Naive thymus-derived CD4-positive, alpha-beta T cell (primary cell): Measurements from ENCODE around the gene HSDL1. TPM values are rescaled to one million over a fixed set of nuclear protein-coding genes. Genes with fewer than 3 reads are reported as not detected.

Experiments
- ATAC-seq: fragments of 150-1000 bp; cut with Tn5 transposase; 2 replicates; pipeline ENCODE4 v1.10.0; 2021; ENCODE audit warnings: mild to moderate bottlenecking, moderate library complexity
- CTCF ChIA-PET: fragments of 350-600 bp; sonication (Branson Sonifier 250); formaldehyde crosslinking; loops from one replicate; lab custom pipeline; 2021; ENCODE audit warnings: antibody characterized with exemption; lab: Charles Lee
- POLR2A ChIA-PET: fragments of 350-600 bp; sonication (Branson Sonifier 250); formaldehyde crosslinking; loops from one replicate; lab custom pipeline; 2021; ENCODE audit warnings: antibody characterized with exemption, inconsistent platforms; lab: Charles Lee
- DNase-seq, 9 donors: peaks; one replicate each; pipeline versions ENCODE4 v3.0.0 to v3.0.0-alpha.2; 2020 to 2022; ENCODE audit warnings: mixed read lengths in 1 of 9
- H3K27ac ChIP-seq: one replicate; pipeline ENCODE4 v1.7.0; 2013; ENCODE audit warnings: mild to moderate bottlenecking, low read depth, low read length, moderate library complexity
- H3K27me3 ChIP-seq, 2 donors: one replicate each; pipeline ENCODE4 v1.7.0; 2013; ENCODE audit warnings: low read length in 2 of 2, mild to moderate bottlenecking in 2 of 2, moderate library complexity in 2 of 2; ENCODE audit not compliant: control insufficient read depth in 2 of 2, insufficient read depth in 2 of 2
- H3K36me3 ChIP-seq, 3 experiments: 1 replicate in 2 of 3; 2 replicates in 1 of 3; pipeline ENCODE4 v1.7.0; 2013; ENCODE audit warnings: low read length in 3 of 3, mild to moderate bottlenecking in 3 of 3, moderate library complexity in 1 of 3; ENCODE audit not compliant: insufficient read depth in 3 of 3, control insufficient read depth in 2 of 3
- H3K4me1 ChIP-seq, 2 donors: one replicate each; pipeline ENCODE4 v1.7.0; 2013; ENCODE audit warnings: low read length in 2 of 2, mild to moderate bottlenecking in 2 of 2, moderate library complexity in 1 of 2; ENCODE audit not compliant: control insufficient read depth in 2 of 2, insufficient read depth in 2 of 2
- H3K4me3 ChIP-seq: 2 replicates; pipeline ENCODE4 v1.7.0; 2013; ENCODE audit warnings: mild to moderate bottlenecking, low read length
- H3K9me3 ChIP-seq, 3 experiments: 1 replicate in 2 of 3; 2 replicates in 1 of 3; pipeline ENCODE4 v1.7.0; 2013; ENCODE audit warnings: low read length in 3 of 3; ENCODE audit not compliant: control insufficient read depth in 2 of 3
- H3K27ac Mint-ChIP-seq, 9 donors: one replicate each; pipeline ENCODE4 v1.8.0; 2020 to 2022; ENCODE audit warnings: mixed read lengths in 9 of 9, mild to moderate bottlenecking in 8 of 9, moderate library complexity in 5 of 9, inconsistent platforms in 2 of 9
- H3K27me3 Mint-ChIP-seq, 5 donors: one replicate each; pipeline ENCODE4 v1.8.0; 2021 to 2022; ENCODE audit warnings: mixed read lengths in 5 of 5, mild to moderate bottlenecking in 1 of 5
- H3K36me3 Mint-ChIP-seq, 5 donors: one replicate each; pipeline ENCODE4 v1.8.0; 2020 to 2022; ENCODE audit warnings: mixed read lengths in 5 of 5, mild to moderate bottlenecking in 3 of 5, inconsistent platforms in 1 of 5
- H3K4me1 Mint-ChIP-seq, 7 donors: one replicate each; pipeline ENCODE4 v1.8.0; 2020 to 2022; ENCODE audit warnings: mixed read lengths in 7 of 7, mild to moderate bottlenecking in 3 of 7, inconsistent platforms in 1 of 7
- H3K4me3 Mint-ChIP-seq, 10 donors: one replicate each; pipeline ENCODE4 v1.8.0; 2020 to 2022; ENCODE audit warnings: mild to moderate bottlenecking in 10 of 10, mixed read lengths in 10 of 10, moderate library complexity in 6 of 10, inconsistent platforms in 2 of 10
- H3K9me3 Mint-ChIP-seq, 11 donors: one replicate each; pipeline ENCODE4 v1.8.0; 2020 to 2022; ENCODE audit warnings: mixed read lengths in 11 of 11, mild to moderate bottlenecking in 4 of 11, inconsistent platforms in 1 of 11, moderate library complexity in 1 of 11
- intact Hi-C, 2 donors: fragments of 100-400 bp; cut with micrococcal nuclease; formaldehyde crosslinking; loops; one replicate each; pipeline ENCODE4 v1.15.1; 2023
- polyA plus RNA-seq, 2 donors: library from polyadenylated mRNA; unstranded; fragments of 300-500 nt; fragmentation: Illumina TruSeq; gene quantifications; one replicate each; pipeline ENCODE4 v1.2.3, GENCODE V29; 2021
- total RNA-seq, 6 experiments: library from RNA in 5 of 6; stranded (reverse) in 5 of 6; gene quantifications; 1 replicate in 5 of 6; 2 replicates in 1 of 6; pipeline ENCODE4 v1.2.3 and lab custom pipeline; 2021 to 2026

HSDL1 gene
- total and polyA plus RNA-seq, 7 experiments from 2014 or later = 10.1 to 26.6 (median 13.6) TPM

DNA sequence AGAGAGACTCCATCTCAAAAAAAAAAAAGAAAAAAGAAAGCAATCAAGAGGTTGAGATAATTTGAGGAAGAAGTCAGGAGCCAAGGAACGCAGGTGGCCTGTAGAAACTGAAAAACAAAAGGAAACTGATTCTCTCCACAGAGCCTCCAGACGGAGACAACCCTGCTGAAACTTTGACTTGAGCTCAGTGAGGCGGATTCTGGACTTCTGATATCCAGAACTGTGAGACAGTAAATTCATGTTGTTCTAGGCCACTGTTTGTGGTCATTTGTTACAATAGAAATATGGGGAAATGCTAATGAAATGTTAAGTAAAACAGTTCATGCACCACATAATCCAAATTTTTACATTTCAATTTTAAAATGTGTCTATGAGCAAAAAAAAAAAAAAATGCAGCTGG is 33.5 kb downstream of the HSDL1 start:
- H3K4me3 ChIP-seq = no peak overlapping the region
- Mint-ChIP-seq H3K4me1 (peaks cover 20 to 77% (median 63%) of the 10 kb centered on the region in 7 donors), H3K27me3 (no peaks in the 10 kb centered on the region), H3K27ac (peak overlapping the region in 1 of 9 donors; percentile 67), H3K9me3 (no peaks in the 10 kb centered on the region), H3K36me3 (peaks cover 0 to 25% (median 3%) of the 10 kb centered on the region in 5 donors), H3K4me3 (peak overlapping the region in 3 of 10 donors; percentile 32 to 56 (median 32))
- no peaks in the 10 kb centered on the region for H3K9me3 ChIP-seq
- H3K27me3 ChIP-seq = no peaks in the 10 kb centered on the region
- DNase-seq (no peak), ATAC-seq (no peak)
- ChIA-PET POLR2A (no interaction called here), CTCF (no interaction called here)
- H3K4me1 ChIP-seq = peaks cover 12 to 14% of the 10 kb centered on the region in 2 donors
- intact Hi-C loops = loop anchor here in 1 of 2 donors (10.0 kb wide), 1 partner anchor 393 kb away; the partner anchor contains the start of gene MEAK7
- H3K36me3 ChIP-seq = peaks cover 0 to 19% (median 10%) of the 10 kb centered on the region in 3 experiments
- H3K27ac ChIP-seq = no peak overlapping the region

DNA sequence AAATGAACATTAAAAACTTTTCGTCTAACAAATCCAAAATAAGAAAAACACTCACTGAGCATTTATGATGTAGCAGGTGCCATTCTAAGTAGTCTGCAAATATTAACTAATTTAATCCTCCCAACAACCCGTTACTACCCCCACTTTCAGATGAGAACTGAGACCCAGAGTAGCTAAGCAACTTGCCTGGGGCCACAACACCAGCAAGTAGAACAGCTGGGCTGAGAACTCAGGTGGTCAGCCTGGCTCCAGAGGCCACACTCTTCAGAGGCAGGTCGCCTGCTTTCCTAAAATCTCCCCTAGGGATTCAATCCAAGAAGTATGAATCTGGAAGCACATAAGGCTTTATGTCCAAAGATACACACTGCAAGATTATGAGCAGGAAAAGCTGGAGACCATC is 34.5 kb downstream of the HSDL1 start:
- POLR2A ChIA-PET = interaction anchor here (0.7 kb wide), 1 partner anchor 11 kb away, joined by 3 read pairs; no protein-coding TSS in a partner anchor
- Histone ChIP-seq H3K27ac (no peak overlapping the region), H3K4me3 (no peak overlapping the region), H3K36me3 (peaks cover 0 to 23% (median 10%) of the 10 kb centered on the region in 3 experiments), H3K9me3 (no peaks in the 10 kb centered on the region), H3K4me1 (peaks cover 7 to 9% of the 10 kb centered on the region in 2 donors), H3K27me3 (no peaks in the 10 kb centered on the region)
- ATAC-seq (no peak), DNase-seq (no peak)
- H3K4me1 Mint-ChIP-seq = peaks cover 22 to 79% (median 68%) of the 10 kb centered on the region in 7 donors
- H3K36me3 Mint-ChIP-seq = peaks cover 0 to 29% (median 4%) of the 10 kb centered on the region in 5 donors
- intact Hi-C loops = loop anchor here in 1 of 2 donors (10.0 kb wide), 1 partner anchor 394 kb away; the partner anchor contains the start of gene MEAK7
- H3K27ac Mint-ChIP-seq = peak overlapping the region in 1 of 9 donors; percentile 31
- CTCF ChIA-PET = no interaction called here
- no peaks in the 10 kb centered on the region for H3K27me3 Mint-ChIP-seq
- H3K4me3 Mint-ChIP-seq = peak overlapping the region in 5 of 10 donors; percentile 32 to 56 (median 32)
- no peaks in the 10 kb centered on the region for H3K9me3 Mint-ChIP-seq

DNA sequence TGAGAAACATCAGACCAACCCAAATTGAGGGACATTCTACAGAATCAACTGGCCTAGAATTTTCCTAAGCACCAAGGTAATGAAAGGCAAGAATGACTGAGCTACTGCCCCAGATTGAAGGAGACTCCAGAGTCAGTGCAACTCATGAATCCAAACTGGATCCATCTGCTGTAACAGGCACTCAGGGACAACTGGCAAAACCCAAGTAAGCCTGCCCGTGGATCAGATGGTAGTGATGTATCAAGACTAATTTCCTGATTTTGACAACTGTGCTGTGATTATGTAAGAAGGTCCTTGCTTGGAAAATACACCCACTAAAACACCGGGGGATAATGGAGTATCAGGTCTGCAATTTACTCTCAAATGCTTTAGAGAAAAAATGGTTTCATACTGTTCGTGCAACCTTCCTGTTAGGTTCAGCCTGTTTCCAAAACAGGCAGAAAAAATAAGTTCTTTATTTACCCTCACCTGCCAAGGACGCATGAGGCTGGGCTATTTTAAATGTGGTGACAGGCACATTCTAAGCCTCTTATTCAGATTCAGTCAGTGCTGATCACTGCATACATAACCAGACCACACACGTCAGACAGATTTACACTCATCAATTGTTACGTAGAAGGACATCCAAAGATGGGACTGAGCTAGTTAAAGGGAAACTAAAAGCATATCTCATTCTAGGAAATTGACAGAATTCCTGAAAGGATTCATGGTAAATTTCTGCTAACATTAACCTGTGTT is 35.2 kb downstream of the HSDL1 start:
- CTCF ChIA-PET = no interaction called here
- Histone ChIP-seq H3K4me1 (peaks cover 0 to 3% of the 10 kb centered on the region in 2 donors), H3K36me3 (peaks cover 0 to 28% (median 10%) of the 10 kb centered on the region in 3 experiments), H3K27me3 (no peaks in the 10 kb centered on the region), H3K4me3 (no peak overlapping the region), H3K9me3 (no peaks in the 10 kb centered on the region), H3K27ac (no peak overlapping the region)
- Mint-ChIP-seq H3K4me1 (peaks cover 21 to 77% (median 68%) of the 10 kb centered on the region in 7 donors), H3K4me3 (peak overlapping the region in 4 of 10 donors; percentile 5 to 39 (median 30)), H3K27me3 (no peaks in the 10 kb centered on the region), H3K27ac (peak overlapping the region in 2 of 9 donors; percentile 5 to 43), H3K36me3 (peaks cover 0 to 34% (median 6%) of the 10 kb centered on the region in 5 donors), H3K9me3 (no peaks in the 10 kb centered on the region)
- intact Hi-C loops = loop anchor here in 1 of 2 donors (10.0 kb wide), 1 partner anchor 395 kb away; the partner anchor contains the start of gene MEAK7
- DNase-seq = no peak
- no peak for ATAC-seq
- POLR2A ChIA-PET = interaction anchor here (0.6 kb wide), 1 partner anchor 12 kb away, joined by 4 read pairs; no protein-coding TSS in a partner anchor

DNA sequence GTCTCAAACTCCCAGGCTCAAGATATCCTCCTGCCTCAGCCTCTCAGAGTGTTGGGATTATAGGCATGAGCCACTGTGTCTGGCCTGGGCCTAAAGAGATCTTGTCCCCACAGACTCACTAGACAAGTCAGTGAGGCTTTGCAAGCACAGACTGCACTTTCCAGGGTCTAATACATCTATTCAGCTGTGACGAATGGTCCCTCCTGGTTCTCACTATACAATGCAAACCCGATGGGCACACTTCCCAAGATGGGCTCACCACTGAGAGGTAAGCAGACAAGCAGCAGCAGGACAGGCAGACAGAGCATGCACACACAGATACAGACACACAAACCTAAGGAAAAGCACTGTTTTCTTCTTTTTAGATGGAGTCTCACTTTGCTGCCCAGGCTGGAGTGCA is 37.1 kb downstream of the HSDL1 start:
- no peak overlapping the region for H3K4me3 ChIP-seq
- Mint-ChIP-seq H3K27me3 (no peaks in the 10 kb centered on the region), H3K27ac (no peak overlapping the region), H3K4me3 (peak overlapping the region in 2 of 10 donors; percentile 37 to 63), H3K9me3 (no peaks in the 10 kb centered on the region), H3K36me3 (peaks cover 0 to 34% (median 4%) of the 10 kb centered on the region in 5 donors), H3K4me1 (peaks cover 17 to 80% (median 74%) of the 10 kb centered on the region in 7 donors)
- ATAC-seq (no peak), DNase-seq (no peak)
- CTCF ChIA-PET = no interaction called here
- no peak overlapping the region for H3K27ac ChIP-seq
- no peaks in the 10 kb centered on the region for H3K27me3 ChIP-seq
- peaks cover 0 to 4% of the 10 kb centered on the region in 2 donors for H3K4me1 ChIP-seq
- intact Hi-C loops = no loop called here
- POLR2A ChIA-PET = interaction anchor here (0.6 kb wide), 1 partner anchor 73 kb away, joined by 4 read pairs; no protein-coding TSS in a partner anchor
- peaks cover 0 to 28% (median 10%) of the 10 kb centered on the region in 3 experiments for H3K36me3 ChIP-seq
- no peaks in the 10 kb centered on the region for H3K9me3 ChIP-seq

DNA sequence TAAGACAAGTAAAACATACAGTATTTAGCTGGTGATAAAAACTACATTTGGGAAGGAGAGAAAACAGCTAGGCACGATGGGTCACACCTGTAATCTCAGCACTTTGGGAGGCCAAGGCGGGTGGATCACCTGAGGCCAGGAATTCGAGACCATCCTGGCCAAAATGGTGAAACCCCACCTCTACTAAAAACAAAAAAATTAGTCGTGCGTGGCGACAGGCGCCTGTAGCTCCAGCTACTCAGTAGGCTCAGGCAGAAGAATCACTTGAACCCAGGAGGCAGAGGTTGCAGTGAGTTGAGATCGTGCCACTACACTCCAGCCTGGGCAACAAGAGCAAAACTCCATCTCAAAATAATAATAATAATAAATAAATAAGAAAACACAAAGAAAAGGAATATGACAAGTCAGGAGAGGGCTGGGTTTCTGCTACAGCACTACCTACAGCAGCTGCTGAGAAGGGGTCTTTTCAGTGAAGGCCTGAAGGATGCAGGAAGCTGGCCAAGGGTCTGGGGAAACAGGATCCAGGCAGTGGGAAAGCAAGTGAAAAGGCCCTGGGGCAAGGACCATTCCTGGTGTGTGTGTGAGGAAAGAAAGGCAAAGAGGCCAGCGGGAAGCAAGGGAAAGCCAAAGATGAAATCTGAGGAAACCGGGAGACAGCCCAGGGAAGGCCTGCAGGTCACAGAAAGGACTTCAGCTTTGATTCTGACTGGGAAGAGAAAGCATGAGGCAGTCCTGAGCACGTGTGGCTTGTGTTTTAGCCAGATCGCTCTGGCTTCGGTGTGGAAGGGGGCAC is 38.8 kb downstream of the HSDL1 start:
- ATAC-seq (no peak), DNase-seq (no peak)
- Mint-ChIP-seq H3K4me3 (peak overlapping the region in 4 of 10 donors; percentile 7 to 44 (median 22)), H3K4me1 (peaks cover 21 to 88% (median 81%) of the 10 kb centered on the region in 7 donors), H3K27ac (peak overlapping the region in 5 of 9 donors; percentile 23 to 65 (median 41)), H3K9me3 (no peaks in the 10 kb centered on the region), H3K27me3 (no peaks in the 10 kb centered on the region), H3K36me3 (peaks cover 0 to 39% (median 8%) of the 10 kb centered on the region in 5 donors)
- Histone ChIP-seq H3K4me1 (peaks cover 0 to 4% of the 10 kb centered on the region in 2 donors), H3K27me3 (no peaks in the 10 kb centered on the region), H3K27ac (peak overlapping the region; percentile 9), H3K36me3 (peaks cover 0 to 34% (median 10%) of the 10 kb centered on the region in 3 experiments), H3K9me3 (no peaks in the 10 kb centered on the region), H3K4me3 (no peak overlapping the region)
- intact Hi-C loops = no loop called here
- ChIA-PET POLR2A (interaction anchor here (1.9 kb wide), 1 partner anchor 11 kb away, joined by 6 read pairs; the partner anchor contains the start of gene MBTPS1), CTCF (interaction anchor here (0.5 kb wide), 1 partner anchor 126 kb away, joined by 3 read pairs; no protein-coding TSS in a partner anchor)

DNA sequence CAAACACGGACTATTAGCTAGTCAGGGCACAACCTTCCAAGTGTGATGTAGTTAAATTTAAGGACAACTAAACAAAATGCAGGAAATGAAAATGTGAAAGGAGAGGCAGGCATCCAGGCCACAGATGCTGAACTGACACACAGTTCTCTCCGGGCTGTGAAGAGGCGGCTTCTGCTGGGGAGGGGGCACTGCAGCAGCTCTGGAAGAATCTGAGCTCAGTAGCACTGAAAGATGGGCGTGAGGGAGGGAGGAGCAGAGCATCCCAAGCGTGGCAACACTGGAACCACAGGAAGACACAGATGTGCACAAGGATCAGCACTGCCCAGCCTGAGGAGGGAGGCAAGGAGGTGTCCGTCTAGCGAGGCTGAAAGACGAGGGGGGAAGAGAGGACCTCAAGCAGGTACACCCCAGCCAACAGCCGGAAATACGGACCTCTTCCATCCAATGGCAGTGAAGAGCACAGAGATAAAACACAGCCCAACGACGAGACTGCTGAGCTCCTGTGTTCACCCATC is 39.6 kb downstream of the HSDL1 start:
- no peaks in the 10 kb centered on the region for H3K9me3 Mint-ChIP-seq
- intact Hi-C loops = no loop called here
- H3K36me3 Mint-ChIP-seq = peaks cover 0 to 32% (median 8%) of the 10 kb centered on the region in 5 donors
- peaks cover 0 to 38% (median 10%) of the 10 kb centered on the region in 3 experiments for H3K36me3 ChIP-seq
- DNase-seq (no peak), ATAC-seq (no peak)
- H3K4me3 Mint-ChIP-seq = peak overlapping the region in 5 of 10 donors; percentile 21 to 54 (median 34)
- H3K4me1 ChIP-seq = peaks cover 0 to 4% of the 10 kb centered on the region in 2 donors
- H3K27me3 ChIP-seq = no peaks in the 10 kb centered on the region
- ChIA-PET POLR2A (interaction anchor here (1.9 kb wide), 1 partner anchor 11 kb away, joined by 6 read pairs; the partner anchor contains the start of gene MBTPS1), CTCF (no interaction called here)
- H3K4me1 Mint-ChIP-seq = peaks cover 16 to 80% (median 74%) of the 10 kb centered on the region in 7 donors
- H3K4me3 ChIP-seq = no peak overlapping the region
- no peaks in the 10 kb centered on the region for H3K27me3 Mint-ChIP-seq
- peak overlapping the region in 7 of 9 donors; percentile 6 to 86 (median 65) for H3K27ac Mint-ChIP-seq
- H3K9me3 ChIP-seq = no peaks in the 10 kb centered on the region
- H3K27ac ChIP-seq = no peak overlapping the region
